HG03442 (cell line): ENCODE measurements around the gene NBEA.
"Not testable (repeated sequence)": the region's sequence is repeated elsewhere in the genome, so short reads cannot be mapped to it uniquely, and the experiment has no call there.

ENCODE experiments used
- ATAC-seq: cut with Tn5 transposase; IDR thresholded peaks from one replicate; pipeline ENCODE4 v1.9.1; 2021; ENCODE audit warnings: mild to moderate bottlenecking, moderate library complexity; ENCODE audit not compliant: unreplicated experiment

NBEA gene

DNA sequence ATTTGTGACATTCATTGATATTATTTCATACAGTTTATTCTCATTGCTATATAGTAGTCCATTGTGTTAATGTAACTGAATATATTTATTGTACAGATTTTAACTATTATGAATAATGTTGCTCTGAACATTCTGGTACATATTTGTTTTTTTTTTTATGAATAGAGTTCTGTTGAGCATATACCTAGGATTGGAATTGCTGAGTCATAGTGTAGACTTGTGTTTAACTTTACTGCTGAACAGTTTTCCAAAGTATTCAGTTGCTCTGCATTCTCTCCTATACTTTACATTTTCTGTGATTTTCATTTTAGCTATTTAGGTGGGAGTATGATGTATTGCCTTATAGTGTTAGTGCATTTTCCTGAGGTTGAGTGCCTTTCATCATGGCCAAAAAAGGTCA is 436.9 kb downstream of the NBEA start:
- no peak for ATAC-seq

- ATAC-seq: no peak
Observed at GRCh38 chr13:35379663-35380062, 437.6 kb downstream of the NBEA start.

- ATAC-seq: no peak
Observed at GRCh38 chr13:35387682-35388250, 445.7 kb downstream of the NBEA start.

- ATAC-seq: no peak
Observed at GRCh38 chr13:35388441-35389355, 446.6 kb downstream of the NBEA start.

DNA sequence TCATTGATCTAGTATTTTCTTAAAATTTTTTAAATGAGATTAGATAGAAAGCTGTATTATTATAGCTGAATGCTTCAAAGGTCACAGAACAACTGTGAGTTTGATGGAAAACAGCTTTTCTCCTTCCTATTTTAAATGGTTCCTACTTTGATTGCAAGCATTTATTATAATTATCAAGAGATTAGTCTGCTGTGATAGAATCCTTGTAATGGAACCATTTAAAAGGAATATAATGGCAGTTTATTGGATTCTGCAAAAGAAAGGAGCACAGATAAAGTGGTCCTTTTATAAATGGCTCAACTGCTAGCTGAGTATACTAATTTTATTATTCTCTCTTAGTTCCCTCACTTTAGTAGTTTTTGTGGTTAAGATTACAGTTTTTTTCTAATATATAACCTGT is 447.5 kb downstream of the NBEA start:
- no peak for ATAC-seq

DNA sequence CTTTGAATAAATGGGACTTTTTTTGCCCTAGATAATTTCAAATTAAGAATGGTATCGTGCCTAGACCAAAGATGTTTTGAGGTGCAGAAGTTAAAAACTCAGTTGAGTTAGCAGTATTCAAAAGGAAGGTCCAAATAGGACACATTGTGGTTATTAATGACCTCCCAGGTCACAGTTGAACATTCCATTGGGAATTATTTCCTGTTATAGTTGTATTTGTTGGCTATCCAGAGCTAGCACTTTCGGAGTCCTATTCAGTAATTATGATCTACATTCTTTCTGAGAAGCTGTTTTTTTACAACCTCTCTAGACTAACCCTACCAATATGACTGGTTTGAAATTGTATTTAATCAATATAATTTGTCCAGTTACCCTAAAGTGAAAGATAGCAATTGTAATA is 450.7 kb downstream of the NBEA start:
- no peak for ATAC-seq

GRCh38 chr13:35393886-35394285 is 451.8 kb downstream of the NBEA start:
- ATAC-seq: no peak

DNA sequence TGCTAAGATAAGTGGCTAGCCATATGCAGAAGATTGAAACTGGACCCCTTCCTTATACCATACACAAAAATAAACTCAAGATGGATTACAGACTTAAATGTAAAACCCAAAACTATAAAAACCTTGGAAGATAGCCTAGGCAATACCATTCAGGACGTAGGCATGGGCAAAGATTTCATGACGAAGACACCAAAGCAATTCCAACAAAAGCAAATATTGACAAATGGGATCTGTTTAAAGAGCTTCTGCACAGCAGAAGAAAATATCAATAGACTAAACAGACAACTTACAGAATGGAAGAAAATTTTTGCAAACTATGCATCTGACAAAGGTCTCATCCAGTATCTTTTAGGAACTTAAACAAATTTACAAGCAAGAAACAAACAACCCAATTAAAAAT is 466.2 kb downstream of the NBEA start:
- ATAC-seq: not testable (repeated sequence)

GRCh38 chr13:35411059-35411744 is 469.1 kb downstream of the NBEA start:
- ATAC-seq: no peak

DNA sequence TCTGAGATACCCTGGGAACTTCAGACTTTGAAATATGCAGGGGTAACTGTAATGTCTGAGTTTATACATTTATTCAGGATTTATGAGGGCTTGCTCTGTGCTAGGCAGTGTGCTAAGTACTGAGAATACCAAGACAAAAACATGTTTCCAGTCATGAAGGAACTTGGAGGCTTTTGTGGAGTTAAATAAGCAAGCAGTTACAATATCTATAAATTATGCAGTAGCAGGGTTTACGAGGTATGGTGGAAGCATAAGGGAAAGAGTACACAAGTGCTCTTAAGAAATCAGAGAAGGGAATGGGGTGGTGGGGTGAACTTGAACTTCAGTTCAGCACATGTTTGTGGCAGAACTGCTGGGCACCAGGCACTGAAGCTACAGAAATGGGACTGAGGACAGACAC is 506.4 kb downstream of the NBEA start:
- ATAC-seq: no peak

DNA sequence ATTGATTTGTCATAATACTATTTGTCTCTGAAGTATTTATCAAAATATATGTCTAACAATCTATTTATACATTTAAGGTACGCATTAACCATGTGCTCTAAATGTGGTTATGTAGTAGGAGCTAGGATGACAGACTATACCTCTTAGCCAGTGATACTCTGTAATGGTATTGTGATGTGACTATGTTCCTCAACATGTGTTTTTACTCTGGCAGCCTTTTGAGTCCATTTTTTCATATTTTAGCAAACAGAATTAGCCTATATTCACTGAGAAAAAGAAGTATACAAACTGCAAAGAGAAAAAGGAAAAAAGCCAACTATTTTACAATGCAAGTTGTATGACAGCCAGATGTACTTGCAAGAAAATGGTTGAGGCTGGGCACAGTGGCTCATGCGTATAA is 507.8 kb downstream of the NBEA start:
- ATAC-seq: no peak

GRCh38 chr13:35455022-35455421 is 513.0 kb downstream of the NBEA start:
- no peak for ATAC-seq

DNA sequence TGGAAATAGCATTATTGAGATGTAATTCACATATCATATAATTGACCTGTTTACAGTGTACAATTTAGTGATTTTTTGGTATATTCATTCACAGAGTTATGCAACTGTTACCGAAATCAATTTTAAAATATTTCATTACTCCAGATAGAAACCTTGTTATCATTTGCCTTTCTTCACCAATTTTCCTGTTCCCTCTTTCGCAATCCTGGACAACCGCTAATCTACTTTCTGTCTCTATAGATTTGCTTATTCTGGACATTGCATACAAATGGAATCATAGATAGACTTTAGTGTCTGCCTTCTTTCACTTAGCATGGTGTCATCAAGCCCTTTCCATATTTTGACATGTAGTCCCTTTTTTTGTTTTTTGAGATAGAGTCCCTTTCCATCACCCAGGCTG is 515.2 kb downstream of the NBEA start:
- ATAC-seq: no peak

- ATAC-seq: no peak
Observed at GRCh38 chr13:35460061-35460460, 518.0 kb downstream of the NBEA start.

GRCh38 chr13:35465371-35465770 is 523.3 kb downstream of the NBEA start:
- ATAC-seq: no peak

DNA sequence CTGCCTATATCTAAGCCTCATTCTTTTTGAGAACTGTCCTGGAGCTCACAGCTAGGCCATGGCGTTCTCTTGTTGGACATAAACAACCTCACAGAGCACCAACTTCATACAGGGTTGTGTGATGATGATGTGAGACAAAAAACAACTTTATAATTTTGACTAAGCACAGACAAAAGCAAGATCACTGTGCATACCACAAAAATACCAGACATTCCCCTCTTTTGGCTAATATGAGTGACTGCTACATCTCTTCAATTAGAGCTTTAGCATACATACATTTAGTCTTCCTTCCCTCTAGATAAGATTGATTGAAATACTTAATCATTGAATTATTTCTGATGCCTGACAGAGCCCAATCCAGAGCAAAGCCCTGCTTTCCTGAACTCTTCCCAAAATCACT is 526.1 kb downstream of the NBEA start:
- ATAC-seq: no peak

DNA sequence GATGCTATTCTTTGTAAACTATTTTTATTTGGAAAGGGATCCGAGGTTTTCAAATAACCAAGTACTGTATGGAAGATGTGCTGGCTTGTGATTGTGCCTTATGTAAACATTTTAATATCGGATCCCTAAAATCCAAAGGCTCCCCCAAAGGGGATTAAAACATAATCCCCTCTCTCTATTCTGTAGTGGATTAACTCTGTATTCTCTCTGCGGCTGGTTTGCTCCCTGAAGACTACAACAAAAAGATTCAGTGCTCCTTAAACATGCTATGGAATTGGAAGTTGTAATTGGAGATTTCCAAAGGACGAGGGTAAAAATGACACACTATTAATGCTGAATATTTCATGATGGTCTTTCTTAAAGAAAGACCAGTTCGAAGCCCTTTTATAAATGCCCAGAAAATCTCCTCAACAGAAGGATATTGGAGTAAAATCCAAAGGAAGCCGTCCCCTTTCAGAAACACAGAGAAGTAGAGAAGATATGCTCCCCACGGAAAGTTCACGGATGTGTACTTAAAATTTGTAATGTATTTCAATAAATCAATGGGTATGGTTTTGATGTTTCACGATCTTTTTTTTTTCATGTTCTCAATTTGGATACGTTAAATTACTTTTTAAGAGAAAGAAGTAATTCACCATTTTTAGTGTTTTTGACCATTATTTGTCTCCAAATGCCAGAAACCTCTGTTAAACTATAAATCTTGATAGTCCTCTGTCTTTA is 527.9 kb downstream of the NBEA start:
- no peak for ATAC-seq

GRCh38 chr13:35470671-35471661 is 528.9 kb downstream of the NBEA start:
- ATAC-seq: no peak

GRCh38 chr13:35471706-35472322 is 529.7 kb downstream of the NBEA start:
- no peak for ATAC-seq
